ENCODE data around the gene VASN. TPM values are rescaled to one million over a fixed set of nuclear protein-coding genes. Genes with fewer than 3 reads are reported as not detected.

The VASN gene
- total RNA-seq, 2 experiments from 2014 or later = not detected

GRCh38 chr16:4388271-4389021, 16.8 kb downstream of the VASN start:
- DNase-seq (ENCODE audit: low spot score) = no peak
- Histone ChIP-seq H3K36me3 (ENCODE audit: insufficient read depth, low read length) (peaks cover 57% of the 10 kb centered on the region; the same call in 1 of the 2 replicates), H3K4me1 (ENCODE audit: insufficient read depth, low read length, poor library complexity, severe bottlenecking) (peaks cover 7% of the 10 kb centered on the region), H4K20me1 (ENCODE audit: insufficient read depth, low read length) (no peaks in the 10 kb centered on the region), H2AFZ (ENCODE audit: low read length) (no peak overlapping the region), H3K4me3 (ENCODE audit: low read depth, low read length, poor library complexity, severe bottlenecking) (no peak overlapping the region), H3K27ac (ENCODE audit: low read depth, low read length, poor library complexity, severe bottlenecking) (no peak overlapping the region), H3K9me2 (ENCODE audit: insufficient read depth, low read length) (no peaks in the 10 kb centered on the region), H3K9me3 (ENCODE audit: low read length) (no peaks in the 10 kb centered on the region), H3K79me2 (ENCODE audit: insufficient read depth, low read depth, low read length) (no peaks in the 10 kb centered on the region), H3K4me2 (ENCODE audit: low read length) (no peak overlapping the region)
- ChIA-PET CTCF (ENCODE audit: unreplicated experiment) (no interaction called here), POLR2A (no interaction called here)
- BruUV-seq (replicated peaks) = no TSS peak
- TF ChIP-seq CTCF (conservative IDR thresholded peaks at IDR 0.05; ENCODE audit: low read length) (no peak), EZH2phosphoT487 (IDR thresholded peaks at IDR 0.05; ENCODE audit: borderline replicate concordance, low read depth, low read length) (no peak)
- intact Hi-C loops (cut with micrococcal nuclease; ENCODE audit: unreplicated experiment) = no loop called here

GRCh38 chr16:4389051-4389955, 17.7 kb downstream of the VASN start:
- CTCF ChIA-PET (ENCODE audit: unreplicated experiment) = no interaction called here
- TF ChIP-seq CTCF (conservative IDR thresholded peaks at IDR 0.05; ENCODE audit: low read length) = no peak
- no peak for TF ChIP-seq EZH2phosphoT487 (IDR thresholded peaks at IDR 0.05; ENCODE audit: borderline replicate concordance, low read depth, low read length)

More at GRCh38 chr16:4389051-4389955, 17.7 kb downstream of the VASN start:
- Histone ChIP-seq H3K9me2 (ENCODE audit: insufficient read depth, low read length) (no peaks in the 10 kb centered on the region), H4K20me1 (ENCODE audit: insufficient read depth, low read length) (no peaks in the 10 kb centered on the region), H3K4me3 (ENCODE audit: low read depth, low read length, poor library complexity, severe bottlenecking) (no peak overlapping the region), H3K36me3 (ENCODE audit: insufficient read depth, low read length) (peaks cover 58% of the 10 kb centered on the region), H3K27ac (ENCODE audit: low read depth, low read length, poor library complexity, severe bottlenecking) (no peak overlapping the region), H3K4me1 (ENCODE audit: insufficient read depth, low read length, poor library complexity, severe bottlenecking) (peaks cover 7% of the 10 kb centered on the region), H3K79me2 (ENCODE audit: insufficient read depth, low read depth, low read length) (no peaks in the 10 kb centered on the region), H3K4me2 (ENCODE audit: low read length) (no peak overlapping the region), H3K9me3 (ENCODE audit: low read length) (no peaks in the 10 kb centered on the region), H2AFZ (ENCODE audit: low read length) (no peak overlapping the region)
- intact Hi-C loops (cut with micrococcal nuclease; ENCODE audit: unreplicated experiment) = no loop called here
- POLR2A ChIA-PET = no interaction called here
- no TSS peak for BruUV-seq (replicated peaks)
- DNase-seq (ENCODE audit: low spot score) = no peak
